Left colon (tissue), 2 donors: Measurements from ENCODE around the gene ZFYVE19. TPM values are rescaled to one million over a fixed set of nuclear protein-coding genes. Genes with fewer than 3 reads are reported as not detected.
"Not testable (repeated sequence)": the region's sequence is repeated elsewhere in the genome, so short reads cannot be mapped to it uniquely, and the experiment has no call there.

Experiments used
- ATAC-seq: fragments of 200-7000 bp; cut with Tn5 transposase; one replicate; pipeline ENCODE4 v1.9.1; 2020; ENCODE audit warnings: mild to moderate bottlenecking, moderate library complexity
- DNase-seq, 2 donors: peaks; one replicate each; pipeline ENCODE4 v3.0.0-alpha.2; 2020
- intact Hi-C, 2 donors: fragments of 100-400 bp; cut with DNase I in 1 of 2; cut with micrococcal nuclease in 1 of 2; formaldehyde crosslinking; loops; one replicate each; pipeline versions ENCODE4 v1.11.2 to v1.14.0; 2022; cut with DNase I, micrococcal nuclease
- total RNA-seq, 2 donors: library from RNA; stranded (reverse); fragmentation: NEBNext Ultra II Directional; extraction: Animal tissue kit (Norgen Biotek cat#: 25700); gene quantifications; one replicate each; pipeline ENCODE4 v1.2.1, GENCODE V29; 2021
- donor health status: DM: no; HTN: no; CAD: no.
- donor health status: DM: yes; HTN: yes; CAD: no.

Gene ZFYVE19
- total RNA-seq, 2 donors from 2014 or later: 25.3 to 26.8 TPM

DNA sequence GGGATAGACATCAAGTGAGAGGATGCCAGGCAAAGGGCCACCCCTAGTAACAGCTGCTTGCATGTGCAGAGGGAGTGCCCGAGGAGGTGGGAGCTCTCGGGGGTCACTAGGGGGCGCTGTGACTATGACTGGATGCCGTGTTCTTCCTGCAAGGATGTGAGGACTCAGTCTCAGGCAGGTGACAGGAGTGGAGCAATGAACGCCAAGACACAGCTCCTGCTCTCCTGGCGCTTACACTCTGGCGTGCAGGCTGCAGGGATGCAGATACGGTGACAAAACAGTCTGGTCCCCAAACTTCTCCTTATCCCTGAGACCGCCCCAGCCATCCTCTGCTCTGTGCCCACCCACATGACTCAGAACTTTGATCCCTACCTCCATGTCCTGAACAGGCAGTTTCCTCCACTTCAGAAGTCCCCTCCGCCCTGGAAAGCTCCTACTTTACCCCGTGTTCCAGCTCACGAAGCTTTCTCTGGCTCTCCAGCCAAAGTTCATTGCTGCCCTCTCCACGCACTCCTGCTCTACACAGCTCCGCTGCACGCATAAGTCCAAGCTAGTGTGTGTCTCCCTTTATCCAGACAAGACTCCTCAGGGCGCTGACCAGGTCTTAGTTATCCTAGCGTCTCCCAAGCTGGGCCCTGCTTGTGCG, 52.4 kb downstream of the ZFYVE19 start:
- peak; percentile 87 to 93 for DNase-seq
- ATAC-seq: peak; percentile 56
- intact Hi-C loops: loop anchor here in 1 of 2 donors (5.0 kb wide), 1 partner anchor 33 kb away; the partner anchor contains the start of gene VPS18

DNA sequence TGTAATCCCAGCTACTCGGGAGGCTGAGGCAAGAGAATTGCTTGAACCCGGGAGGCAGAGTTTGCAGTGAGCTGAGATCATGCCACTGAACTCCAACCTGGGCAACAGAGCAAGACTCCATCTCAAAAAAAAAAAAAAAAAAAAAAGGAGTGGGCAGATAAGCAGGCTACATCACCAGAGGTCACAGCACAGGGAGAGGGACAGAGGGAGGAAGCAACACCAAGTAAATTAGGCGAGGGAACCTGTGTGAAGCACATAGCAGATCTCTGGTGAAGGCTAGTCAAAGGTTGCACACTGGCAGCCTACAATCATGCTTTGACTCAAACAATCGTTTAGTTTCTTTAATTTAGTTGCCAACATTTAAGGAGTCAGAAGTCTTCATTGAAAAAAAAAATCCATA, 54.3 kb downstream of the ZFYVE19 start:
- DNase-seq, ATAC-seq, intact Hi-C loops: not testable (repeated sequence)

DNA sequence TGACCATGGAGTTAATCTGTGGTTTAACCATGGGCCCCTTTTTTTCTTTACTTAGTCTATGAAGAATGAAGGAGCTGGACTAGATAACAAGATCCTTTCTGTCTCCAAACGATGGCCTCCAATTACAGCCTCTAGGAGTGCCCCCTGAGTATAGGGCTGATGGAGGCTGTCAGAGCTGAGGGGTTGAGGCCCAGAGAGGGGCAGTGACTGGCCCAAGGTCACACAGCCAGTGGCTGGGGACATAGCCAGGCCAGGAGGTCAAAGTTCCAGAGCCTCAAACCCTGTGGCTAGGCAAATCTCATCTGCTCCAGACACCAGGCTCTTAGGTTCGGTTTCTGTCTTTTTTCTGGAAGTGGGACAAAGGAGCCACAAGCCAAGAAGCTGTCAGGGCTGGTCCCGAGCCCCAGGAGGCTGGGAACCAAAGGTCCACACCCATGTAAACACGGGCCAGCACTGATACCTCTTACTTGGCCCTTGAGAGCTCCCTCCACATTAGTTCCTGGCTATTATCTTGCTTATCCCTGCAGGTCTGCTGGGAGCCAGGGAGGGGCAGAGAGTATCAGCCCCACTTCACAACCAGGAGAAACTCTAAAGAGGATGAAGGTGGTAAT, 56.9 kb downstream of the ZFYVE19 start:
- peak; percentile 45 for ATAC-seq
- no peak for DNase-seq
- intact Hi-C loops: no loop called here

Other genes starting within 250 kb of the ZFYVE19 start
- 10 to 100 TPM; 22.6 to 25.0 TPM for gene CCDC32, start 242.0 kb upstream of the ZFYVE19 start, total RNA-seq
- 1 to 10 TPM; 9.0 to 9.9 TPM for gene RPUSD2, start 237.8 kb upstream of the ZFYVE19 start, total RNA-seq
- gene KNL1, start 212.8 kb upstream of the ZFYVE19 start, total RNA-seq: 1 to 10 TPM; 2.4 to 8.0 TPM
- gene RAD51, start 111.9 kb upstream of the ZFYVE19 start, total RNA-seq: 1 to 10 TPM; 2.6 to 7.1 TPM
- gene RMDN3, start 51.8 kb upstream of the ZFYVE19 start, total RNA-seq: 10 to 100 TPM; 32.4 to 40.2 TPM
- 10 to 100 TPM; 21.2 to 35.1 TPM for gene GCHFR, start 43.0 kb upstream of the ZFYVE19 start, total RNA-seq
- under 1 TPM; 0.25 to 0.61 TPM for gene C15orf62, start 37.1 kb upstream of the ZFYVE19 start, total RNA-seq
- 10 to 100 TPM; 32.8 to 36.9 TPM for gene DNAJC17, start 384 bp downstream of the ZFYVE19 start, total RNA-seq
- gene PPP1R14D, start 21.6 kb downstream of the ZFYVE19 start, total RNA-seq: 100 to 1,000 TPM; 153 to 171 TPM
- gene SPINT1, start 37.0 kb downstream of the ZFYVE19 start, total RNA-seq: 100 to 1,000 TPM; 392 to 417 TPM
- 1 to 10 TPM; 3.7 to 8.9 TPM for gene RHOV, start 67.1 kb downstream of the ZFYVE19 start, total RNA-seq
- gene VPS18, start 87.4 kb downstream of the ZFYVE19 start, total RNA-seq: 10 to 100 TPM; 20.8 to 20.9 TPM
- gene DLL4, start 122.3 kb downstream of the ZFYVE19 start, total RNA-seq: 10 to 100 TPM; 14.0 to 15.9 TPM
- gene CHAC1, start 146.4 kb downstream of the ZFYVE19 start, total RNA-seq: 10 to 100 TPM in 1 of 2 donors, 1 to 10 TPM in 1; 1.8 to 11.0 TPM